Trophoblast cell (in vitro differentiated cells and primary cell): ENCODE measurements around the gene RIPOR2.

Source experiments
- DNase-seq, 2 donors: peaks; one replicate each; pipeline ENCODE4 v3.0.0-alpha.2; 2016
- H2AFZ ChIP-seq: 2 replicates; pipeline ENCODE4 v1.6.1; 2013; ENCODE audit warnings: low read length, moderate library complexity, mild to moderate bottlenecking; ENCODE audit not compliant: insufficient read depth, poor library complexity
- H2AK5ac ChIP-seq: 2 replicates; pipeline ENCODE4 v1.6.1; 2013; ENCODE audit warnings: mild to moderate bottlenecking, low read length
- H2BK120ac ChIP-seq: 2 replicates; pipeline ENCODE4 v1.6.1; 2013; ENCODE audit warnings: low read length, mild to moderate bottlenecking, moderate library complexity; ENCODE audit not compliant: insufficient read depth, poor library complexity
- H2BK12ac ChIP-seq: 2 replicates; pipeline ENCODE4 v1.6.1; 2013; ENCODE audit warnings: mild to moderate bottlenecking, low read length, moderate library complexity
- H2BK5ac ChIP-seq: 2 replicates; pipeline ENCODE4 v1.6.1; 2013; ENCODE audit warnings: low read length, low read depth, moderate library complexity, mild to moderate bottlenecking; ENCODE audit not compliant: poor library complexity
- H3K14ac ChIP-seq: 2 replicates; pipeline ENCODE4 v1.6.1; 2013; ENCODE audit warnings: mild to moderate bottlenecking, low read length
- H3K18ac ChIP-seq: 2 replicates; pipeline ENCODE4 v1.6.1; 2013; ENCODE audit warnings: mild to moderate bottlenecking, low read length
- H3K23ac ChIP-seq: 2 replicates; pipeline ENCODE4 v1.6.1; 2013; ENCODE audit warnings: low read length
- H3K27ac ChIP-seq: 2 replicates; pipeline ENCODE4 v1.5.1; 2013; ENCODE audit warnings: low read depth, mild to moderate bottlenecking, inconsistent platforms, low read length, moderate library complexity
- H3K27me3 ChIP-seq: 2 replicates; pipeline ENCODE4 v1.6.1; 2013; ENCODE audit warnings: inconsistent platforms, mild to moderate bottlenecking, low read length, moderate library complexity; ENCODE audit not compliant: insufficient read depth
- H3K36me3 ChIP-seq, 2 experiments: 1 replicate in 1 of 2; 2 replicates in 1 of 2; pipeline ENCODE4 v1.6.1; 2013; ENCODE audit warnings: low read length in 2 of 2, mild to moderate bottlenecking in 2 of 2, moderate library complexity in 1 of 2; ENCODE audit not compliant: insufficient read depth in 2 of 2, control insufficient read depth in 1 of 2
- H3K4ac ChIP-seq: 2 replicates; pipeline ENCODE4 v1.6.1; 2013; ENCODE audit warnings: low read depth, mild to moderate bottlenecking, low read length, moderate library complexity
- H3K4me1 ChIP-seq, 2 experiments: 1 replicate in 1 of 2; 2 replicates in 1 of 2; pipeline ENCODE4 v1.6.1; 2013; ENCODE audit warnings: low read length in 2 of 2, mild to moderate bottlenecking in 2 of 2, moderate library complexity in 1 of 2; ENCODE audit not compliant: insufficient read depth in 2 of 2, control insufficient read depth in 1 of 2
- H3K4me2 ChIP-seq: 2 replicates; pipeline ENCODE4 v1.6.1; 2013; ENCODE audit warnings: inconsistent platforms, mild to moderate bottlenecking, low read length, moderate library complexity
- H3K4me3 ChIP-seq: 2 replicates; pipeline ENCODE4 v1.5.1; 2013; ENCODE audit warnings: mild to moderate bottlenecking, low read depth, low read length, inconsistent platforms
- H3K79me1 ChIP-seq: one replicate; pipeline ENCODE4 v1.6.1; 2013; ENCODE audit warnings: low read length
- H3K79me2 ChIP-seq: 2 replicates; pipeline ENCODE4 v1.6.1; 2013; ENCODE audit warnings: low read length, mild to moderate bottlenecking; ENCODE audit not compliant: control insufficient read depth, insufficient read depth, poor library complexity
- H3K9ac ChIP-seq: 2 replicates; pipeline ENCODE4 v1.6.1; 2013; ENCODE audit warnings: mild to moderate bottlenecking, low read length
- H3K9me3 ChIP-seq: 2 replicates; pipeline ENCODE4 v1.6.1; 2013; ENCODE audit warnings: low read depth, mild to moderate bottlenecking, control low read depth, inconsistent platforms, low read length; ENCODE audit not compliant: insufficient read depth
- H4K12ac ChIP-seq: 2 replicates; pipeline ENCODE4 v1.6.1; 2013; ENCODE audit warnings: low read depth, mild to moderate bottlenecking, low read length, moderate library complexity
- H4K8ac ChIP-seq: 2 replicates; pipeline ENCODE4 v1.6.1; 2013; ENCODE audit warnings: low read depth, mild to moderate bottlenecking, low read length, moderate library complexity
- H4K91ac ChIP-seq: one replicate; pipeline ENCODE4 v1.6.1; 2013; ENCODE audit warnings: low read depth, mild to moderate bottlenecking, low read length, moderate library complexity
- WGBS: extraction: QIAGEN DNeasy Blood & Tissue Kit; methylation state at CpG from one replicate; pipeline ENCODE4 v1.1.7; 2013; ENCODE audit warnings: missing lambda C conversion rate; ENCODE audit not compliant: insufficient read length, insufficient coverage; ENCODE audit errors: extremely low coverage; 5-methylcytosine and 5-hydroxymethylcytosine counted together

Gene RIPOR2

GRCh38 chr6:24838994-24839393 is 96.8 kb downstream of the RIPOR2 start:
- no CpG with 5 or more reads among the region's 5 CpGs for WGBS
- H4K91ac ChIP-seq = no peak overlapping the region
- H3K4ac ChIP-seq = no peak overlapping the region
- H4K8ac ChIP-seq = no peak overlapping the region
- no peak overlapping the region for H2BK120ac ChIP-seq
- no peak overlapping the region for H2BK5ac ChIP-seq
- no peaks in the 10 kb centered on the region for H3K79me2 ChIP-seq
- H3K9ac ChIP-seq = no peak overlapping the region
- H3K27me3 ChIP-seq = no peaks in the 10 kb centered on the region
- H2BK12ac ChIP-seq = no peak overlapping the region
- peaks cover 0 to 3% of the 10 kb centered on the region in 2 experiments for H3K4me1 ChIP-seq
- H2AFZ ChIP-seq = no peak overlapping the region
- H2AK5ac ChIP-seq = no peak overlapping the region
- no peak overlapping the region for H3K23ac ChIP-seq
- H3K36me3 ChIP-seq = peaks cover 12 to 16% of the 10 kb centered on the region in 2 experiments
- DNase-seq = no peak
- H3K79me1 ChIP-seq = no peaks in the 10 kb centered on the region
- no peak overlapping the region for H3K18ac ChIP-seq
- no peak overlapping the region for H3K4me3 ChIP-seq
- H3K9me3 ChIP-seq = peaks cover 3% of the 10 kb centered on the region
- H3K4me2 ChIP-seq = no peak overlapping the region
- H3K27ac ChIP-seq = no peak overlapping the region
- no peak overlapping the region for H4K12ac ChIP-seq
- H3K14ac ChIP-seq = no peak overlapping the region

DNA sequence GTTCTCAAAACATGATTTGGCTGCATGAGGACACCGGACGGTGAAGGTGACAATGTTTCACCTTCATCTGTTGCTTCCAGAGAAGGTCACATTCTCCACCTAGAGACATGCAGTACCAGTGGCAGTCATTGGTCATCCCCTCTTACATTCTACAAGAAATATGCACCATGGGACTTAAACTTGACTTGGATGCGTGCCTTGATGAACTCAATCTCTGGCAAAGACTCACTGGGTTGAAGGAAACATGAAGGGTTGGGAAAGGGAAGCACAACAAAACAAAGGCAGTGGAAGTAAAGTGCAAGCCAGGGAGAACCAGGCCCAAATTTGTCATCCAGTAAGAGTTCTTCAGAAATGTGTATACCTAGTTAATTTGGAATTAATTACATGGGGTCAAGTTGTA is 97.7 kb downstream of the RIPOR2 start:
- Histone ChIP-seq H3K27ac (no peak overlapping the region), H3K9me3 (peaks cover 2% of the 10 kb centered on the region), H4K91ac (no peak overlapping the region), H3K79me1 (no peaks in the 10 kb centered on the region), H3K27me3 (no peaks in the 10 kb centered on the region), H4K12ac (no peak overlapping the region), H2BK5ac (no peak overlapping the region), H3K4me2 (no peak overlapping the region), H2BK12ac (no peak overlapping the region), H3K79me2 (no peaks in the 10 kb centered on the region), H2AK5ac (no peak overlapping the region), H3K36me3 (peaks cover 9 to 14% of the 10 kb centered on the region in 2 experiments), H3K4ac (no peak overlapping the region), H3K23ac (no peak overlapping the region), H3K14ac (no peak overlapping the region), H4K8ac (no peak overlapping the region), H3K18ac (no peak overlapping the region), H3K4me3 (no peak overlapping the region), H2AFZ (no peak overlapping the region), H3K9ac (no peak overlapping the region), H2BK120ac (no peak overlapping the region), H3K4me1 (peaks cover 0 to 3% of the 10 kb centered on the region in 2 experiments)
- no peak for DNase-seq
- no CpG with 5 or more reads among the region's 3 CpGs for WGBS

- no CpG with 5 or more reads among the region's 2 CpGs for WGBS
- H2BK120ac ChIP-seq = no peak overlapping the region
- no peak overlapping the region for H3K14ac ChIP-seq
These were observed 99.7 kb downstream of the RIPOR2 start for GRCh38 chr6:24836109-24836508.

GRCh38 chr6:24833711-24834386 is 101.9 kb downstream of the RIPOR2 start:
- H2AFZ ChIP-seq = no peak overlapping the region
- no peak overlapping the region for H4K12ac ChIP-seq
- no peak overlapping the region for H3K23ac ChIP-seq
- no peak overlapping the region for H4K8ac ChIP-seq
- H2BK120ac ChIP-seq = no peak overlapping the region
- H2BK12ac ChIP-seq = no peak overlapping the region
- no peaks in the 10 kb centered on the region for H3K79me2 ChIP-seq
- H3K18ac ChIP-seq = no peak overlapping the region
- no peaks in the 10 kb centered on the region for H3K4me1 ChIP-seq
- no peak overlapping the region for H3K4me3 ChIP-seq
- no peak for DNase-seq
- H3K79me1 ChIP-seq = no peaks in the 10 kb centered on the region
- peaks cover 10 to 11% of the 10 kb centered on the region in 2 experiments for H3K36me3 ChIP-seq
- H2BK5ac ChIP-seq = no peak overlapping the region
- no peak overlapping the region for H4K91ac ChIP-seq
- H3K14ac ChIP-seq = no peak overlapping the region
- no CpG with 5 or more reads among the region's 4 CpGs for WGBS
- no peak overlapping the region for H3K9ac ChIP-seq
- peaks cover 2% of the 10 kb centered on the region for H3K9me3 ChIP-seq
- no peaks in the 10 kb centered on the region for H3K27me3 ChIP-seq
- H2AK5ac ChIP-seq = no peak overlapping the region
- H3K4ac ChIP-seq = no peak overlapping the region
- no peak overlapping the region for H3K27ac ChIP-seq
- no peak overlapping the region for H3K4me2 ChIP-seq

More at GRCh38 chr6:24836109-24836508, 99.7 kb downstream of the RIPOR2 start:
- H3K79me1 ChIP-seq = no peaks in the 10 kb centered on the region
- peaks cover 0 to 3% of the 10 kb centered on the region in 2 experiments for H3K4me1 ChIP-seq
- peaks cover 2 to 8% of the 10 kb centered on the region in 2 experiments for H3K36me3 ChIP-seq
- H3K79me2 ChIP-seq = no peaks in the 10 kb centered on the region
- H3K4ac ChIP-seq = no peak overlapping the region
- no peak overlapping the region for H2AFZ ChIP-seq
- H3K4me3 ChIP-seq = no peak overlapping the region
- peaks cover 2% of the 10 kb centered on the region for H3K9me3 ChIP-seq
- H4K91ac ChIP-seq = no peak overlapping the region
- H3K27me3 ChIP-seq = no peaks in the 10 kb centered on the region
- H3K4me2 ChIP-seq = no peak overlapping the region
- no peak overlapping the region for H3K27ac ChIP-seq
- H3K23ac ChIP-seq = no peak overlapping the region
- H4K8ac ChIP-seq = no peak overlapping the region
- no peak overlapping the region for H2BK5ac ChIP-seq
- DNase-seq = no peak
- H3K9ac ChIP-seq = no peak overlapping the region
- H3K18ac ChIP-seq = no peak overlapping the region
- no peak overlapping the region for H2AK5ac ChIP-seq
- H4K12ac ChIP-seq = no peak overlapping the region
- no peak overlapping the region for H2BK12ac ChIP-seq
